ENCODE measurements around the gene NOG.

DNA sequence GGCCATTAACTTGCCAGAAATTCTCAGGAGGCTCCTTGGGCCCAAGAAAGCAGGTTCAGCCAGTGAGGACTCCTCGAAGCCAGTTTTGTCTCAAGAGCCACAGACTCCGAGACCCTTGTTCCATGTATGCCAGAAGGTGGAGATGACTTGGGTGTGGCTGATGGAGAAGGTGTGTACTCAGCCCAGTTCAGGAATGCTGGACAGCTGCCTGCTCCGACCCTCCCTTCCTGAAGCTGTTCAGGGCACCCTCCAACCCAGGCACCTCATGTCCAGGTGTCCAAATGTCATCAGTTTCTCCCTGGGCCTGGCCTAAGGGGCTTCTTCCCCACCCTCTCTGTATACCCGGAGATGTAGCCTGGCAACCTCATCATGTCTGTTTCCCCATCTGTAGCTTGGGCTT lies 40.2 kb downstream of the NOG start:
- no peak for TF ChIP-seq EZH2 (IDR thresholded peaks at IDR 0.05; ENCODE audit: borderline replicate concordance)
- TF ChIP-seq, protein P1, sequence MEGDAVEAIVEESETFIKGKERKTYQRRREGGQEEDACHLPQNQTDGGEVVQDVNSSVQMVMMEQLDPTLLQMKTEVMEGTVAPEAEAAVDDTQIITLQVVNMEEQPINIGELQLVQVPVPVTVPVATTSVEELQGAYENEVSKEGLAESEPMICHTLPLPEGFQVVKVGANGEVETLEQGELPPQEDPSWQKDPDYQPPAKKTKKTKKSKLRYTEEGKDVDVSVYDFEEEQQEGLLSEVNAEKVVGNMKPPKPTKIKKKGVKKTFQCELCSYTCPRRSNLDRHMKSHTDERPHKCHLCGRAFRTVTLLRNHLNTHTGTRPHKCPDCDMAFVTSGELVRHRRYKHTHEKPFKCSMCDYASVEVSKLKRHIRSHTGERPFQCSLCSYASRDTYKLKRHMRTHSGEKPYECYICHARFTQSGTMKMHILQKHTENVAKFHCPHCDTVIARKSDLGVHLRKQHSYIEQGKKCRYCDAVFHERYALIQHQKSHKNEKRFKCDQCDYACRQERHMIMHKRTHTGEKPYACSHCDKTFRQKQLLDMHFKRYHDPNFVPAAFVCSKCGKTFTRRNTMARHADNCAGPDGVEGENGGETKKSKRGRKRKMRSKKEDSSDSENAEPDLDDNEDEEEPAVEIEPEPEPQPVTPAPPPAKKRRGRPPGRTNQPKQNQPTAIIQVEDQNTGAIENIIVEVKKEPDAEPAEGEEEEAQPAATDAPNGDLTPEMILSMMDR (IDR thresholded peaks at IDR 0.05; ENCODE audit: poor library complexity): no peak
